Left hindlimb (tissue), 1 donor: Measurements from ENCODE around the gene PCDHGA1.
"Not testable (repeated sequence)": the region's sequence is repeated elsewhere in the genome, so short reads cannot be mapped to it uniquely, and the experiment has no call there.

Experiments
- DNase-seq: peaks from one replicate; pipeline ENCODE4 v3.0.0-alpha.2; 2018

Gene PCDHGA1

DNA sequence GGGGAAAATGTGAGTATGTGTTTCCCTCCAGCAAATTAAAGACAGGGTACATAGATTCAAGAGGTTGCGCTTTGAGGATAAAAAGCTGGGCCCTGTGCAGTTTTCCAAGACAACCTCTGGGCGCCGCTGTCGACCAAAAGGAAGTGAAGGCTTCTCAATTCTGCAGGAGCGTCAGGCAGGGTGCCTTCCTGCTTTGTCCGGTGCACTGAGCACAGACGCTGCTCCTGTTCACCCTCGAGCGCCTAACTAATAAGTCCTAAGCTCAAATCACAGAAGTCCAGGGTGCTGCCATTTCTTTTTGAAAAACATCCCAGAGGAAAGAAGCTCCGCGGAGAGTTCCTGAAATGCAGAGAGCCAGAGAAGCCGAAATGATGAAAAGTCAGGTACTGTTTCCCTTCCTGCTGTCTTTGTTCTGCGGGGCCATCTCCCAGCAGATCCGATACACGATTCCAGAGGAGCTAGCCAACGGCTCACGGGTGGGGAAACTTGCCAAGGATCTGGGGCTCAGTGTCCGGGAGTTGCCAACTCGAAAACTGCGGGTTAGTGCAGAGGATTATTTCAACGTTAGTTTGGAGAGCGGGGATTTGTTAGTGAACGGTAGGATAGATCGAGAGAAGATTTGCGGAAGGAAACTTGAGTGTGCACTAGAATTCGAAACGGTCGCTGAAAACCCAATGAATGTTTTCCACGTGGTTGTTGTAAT is 19.8 kb downstream of the PCDHGA1 start, which contains the start of gene PCDHGB1:
PCDHGB1 (plus strand) TSS at position 183 of the 703 bp plus-strand sequence; CDS start at position 345, 162 bp downstream.
- DNase-seq = no peak

DNA sequence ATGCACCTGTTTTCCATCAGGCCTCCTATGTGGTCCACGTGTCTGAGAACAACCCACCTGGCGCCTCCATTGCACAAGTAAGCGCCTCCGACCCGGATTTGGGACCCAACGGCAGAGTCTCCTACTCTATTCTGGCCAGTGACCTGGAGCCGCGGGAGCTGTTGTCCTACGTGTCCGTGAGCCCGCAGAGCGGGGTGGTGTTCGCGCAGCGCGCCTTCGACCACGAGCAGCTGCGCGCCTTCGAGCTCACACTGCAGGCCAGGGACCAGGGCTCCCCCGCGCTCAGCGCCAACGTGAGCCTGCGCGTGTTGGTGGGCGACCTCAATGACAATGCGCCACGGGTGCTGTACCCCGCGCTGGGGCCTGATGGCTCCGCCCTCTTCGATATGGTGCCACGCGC is 21.3 kb downstream of the PCDHGA1 start:
- no peak for DNase-seq

DNA sequence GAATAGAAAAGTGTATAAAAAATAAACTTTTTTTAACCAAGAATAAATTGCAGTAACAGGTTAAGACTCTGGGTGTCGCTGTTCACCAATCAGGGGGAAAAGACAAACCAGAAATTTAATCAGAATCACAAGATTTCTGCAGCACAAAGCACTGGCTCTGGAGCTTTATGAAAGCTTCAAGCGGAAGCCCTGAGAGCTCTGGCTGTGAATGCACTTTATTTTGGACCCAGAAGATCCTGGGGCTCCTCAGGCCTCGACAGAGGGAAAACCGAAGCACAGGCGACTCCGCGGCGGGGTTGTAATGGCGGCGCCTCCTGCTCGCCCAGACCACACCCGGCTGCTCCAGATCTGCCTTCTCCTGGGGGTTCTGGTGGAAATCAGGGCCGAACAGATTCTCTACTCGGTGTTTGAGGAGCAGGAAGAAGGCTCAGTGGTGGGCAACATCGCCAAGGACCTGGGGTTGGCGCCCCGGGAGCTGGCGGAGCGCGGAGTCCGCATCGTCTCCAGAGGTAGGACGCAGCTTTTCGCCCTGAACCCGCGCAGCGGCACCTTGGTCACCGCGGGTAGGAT is 24.7 kb downstream of the PCDHGA1 start, which contains the start of gene PCDHGA4:
PCDHGA4 (plus strand) TSS at position 122 of the 570 bp plus-strand sequence; CDS start at position 209, 87 bp downstream.
- DNase-seq = no peak

DNA sequence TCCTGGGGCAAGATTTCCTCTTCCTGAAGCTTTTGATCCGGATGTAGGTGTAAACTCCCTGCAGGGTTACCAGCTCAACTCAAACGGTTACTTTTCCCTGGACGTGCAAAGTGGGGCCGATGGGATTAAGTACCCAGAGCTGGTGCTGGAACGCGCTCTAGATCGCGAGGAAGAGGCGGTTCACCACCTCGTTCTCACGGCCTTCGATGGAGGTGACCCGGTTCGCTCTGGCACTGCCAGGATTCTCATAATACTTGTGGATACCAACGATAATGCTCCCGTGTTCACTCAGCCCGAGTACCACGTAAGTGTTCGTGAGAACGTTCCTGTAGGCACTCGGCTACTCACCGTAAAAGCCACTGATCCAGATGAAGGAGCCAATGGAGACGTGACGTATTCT is 25.3 kb downstream of the PCDHGA1 start:
- DNase-seq = no peak

GRCh38 chr5:141356133-141356532 is 25.8 kb downstream of the PCDHGA1 start:
- no peak for DNase-seq

DNA sequence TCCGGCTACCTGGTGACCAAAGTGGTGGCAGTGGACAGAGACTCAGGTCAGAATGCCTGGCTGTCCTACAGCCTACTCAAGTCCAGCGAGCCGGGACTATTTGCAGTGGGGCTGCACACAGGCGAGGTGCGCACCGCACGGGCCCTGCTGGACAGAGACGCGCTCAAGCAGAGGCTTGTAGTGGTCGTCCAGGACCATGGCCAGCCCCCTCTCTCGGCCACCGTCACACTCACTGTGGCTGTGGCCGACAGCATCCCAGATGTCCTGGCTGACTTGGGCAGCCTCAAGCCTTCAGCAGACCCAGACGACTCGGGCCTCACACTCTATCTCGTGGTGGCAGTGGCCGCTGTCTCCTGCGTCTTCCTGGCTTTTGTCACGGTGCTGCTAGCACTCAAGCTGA is 26.6 kb downstream of the PCDHGA1 start:
- DNase-seq = no peak

DNA sequence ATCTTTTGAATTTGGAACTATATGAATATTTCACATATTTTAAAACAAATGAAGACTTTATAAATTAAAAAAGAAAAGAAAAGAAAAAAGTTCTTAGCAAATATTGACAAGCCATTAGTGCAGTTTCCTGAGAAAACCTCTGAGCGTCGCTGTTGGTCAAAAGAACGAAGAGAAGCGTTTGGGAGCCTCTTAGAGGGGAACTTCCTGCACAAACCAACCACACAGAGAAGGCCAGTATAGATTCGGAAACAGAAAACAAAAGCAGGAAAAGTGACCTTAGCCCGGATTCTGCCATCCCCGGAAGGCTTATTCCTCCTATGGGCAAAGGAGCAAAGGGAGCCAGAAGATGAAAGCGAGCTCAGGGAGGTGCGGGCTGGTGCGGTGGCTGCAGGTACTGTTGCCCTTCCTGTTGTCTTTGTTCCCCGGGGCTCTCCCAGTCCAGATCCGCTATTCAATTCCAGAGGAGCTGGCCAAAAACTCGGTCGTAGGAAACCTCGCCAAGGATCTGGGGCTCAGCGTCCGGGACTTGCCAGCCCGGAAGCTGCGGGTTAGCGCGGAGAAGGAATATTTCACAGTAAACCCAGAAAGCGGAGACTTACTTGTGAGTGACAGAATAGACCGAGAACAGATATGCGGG is 29.6 kb downstream of the PCDHGA1 start, which contains the start of gene PCDHGB2:
PCDHGB2 (plus strand) TSS at position 205 of the 637 bp plus-strand sequence; CDS start at position 347, 142 bp downstream.
- DNase-seq = no peak

GRCh38 chr5:141360685-141361084 is 30.4 kb downstream of the PCDHGA1 start:
- DNase-seq = no peak

DNA sequence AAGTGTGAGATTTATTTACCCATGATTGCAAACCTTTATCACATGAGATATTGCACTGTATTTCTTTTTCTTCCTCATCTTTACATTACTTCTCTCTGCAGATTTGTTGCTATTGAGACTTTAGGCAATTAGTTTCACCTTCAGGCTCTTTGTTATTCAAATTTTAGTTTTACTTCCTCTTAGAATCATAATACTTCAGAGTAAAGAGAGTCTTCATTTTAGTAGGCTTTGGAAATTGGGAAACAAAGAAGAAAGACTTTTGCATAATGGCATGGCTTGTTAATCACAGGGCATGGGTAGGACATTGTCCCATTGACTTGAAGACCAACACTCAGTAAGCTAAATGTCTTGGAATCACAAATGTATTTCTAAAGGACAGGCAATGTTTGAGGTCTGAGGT is 32.4 kb downstream of the PCDHGA1 start:
- no peak for DNase-seq

- no peak for DNase-seq
Measured at GRCh38 chr5:141363952-141364660, 33.8 kb downstream of the PCDHGA1 start, which contains the start of gene PCDHGA5. Gene PCDHGA5, plus strand, starts transcription at chr5:141364162. Its CDS starts 169 bp downstream, at chr5:141364331.

DNA sequence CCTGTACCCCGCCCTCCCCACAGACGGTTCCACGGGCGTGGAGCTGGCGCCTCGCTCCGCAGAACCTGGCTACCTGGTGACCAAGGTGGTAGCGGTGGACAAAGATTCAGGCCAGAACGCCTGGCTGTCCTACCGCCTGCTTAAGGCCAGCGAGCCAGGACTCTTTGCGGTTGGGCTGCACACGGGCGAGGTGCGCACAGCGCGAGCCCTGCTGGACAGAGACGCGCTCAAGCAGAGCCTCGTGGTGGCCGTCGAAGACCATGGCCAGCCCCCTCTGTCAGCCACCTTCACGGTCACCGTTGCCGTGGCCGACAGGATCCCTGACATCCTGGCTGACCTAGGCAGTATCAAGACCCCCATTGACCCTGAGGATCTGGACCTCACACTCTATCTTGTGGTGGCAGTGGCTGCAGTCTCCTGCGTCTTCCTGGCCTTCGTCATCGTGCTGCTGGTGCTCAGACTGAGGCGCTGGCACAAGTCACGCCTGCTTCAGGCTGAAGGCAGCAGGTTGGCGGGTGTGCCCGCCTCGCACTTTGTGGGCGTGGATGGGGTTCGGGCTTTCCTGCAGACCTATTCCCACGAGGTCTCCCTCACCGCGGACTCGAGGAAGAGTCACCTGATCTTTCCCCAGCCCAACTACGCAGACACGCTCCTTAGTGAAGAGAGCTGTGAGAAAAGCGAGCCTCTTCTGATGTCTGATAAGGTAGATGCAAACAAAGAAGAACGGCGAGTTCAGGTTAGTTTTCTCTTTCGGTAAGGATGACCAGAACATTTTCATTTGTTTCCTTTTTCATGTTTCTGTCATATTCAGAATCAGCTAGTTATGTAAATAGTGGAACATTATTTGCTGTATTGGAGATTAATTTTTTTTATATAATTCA is 35.9 kb downstream of the PCDHGA1 start:
- DNase-seq = no peak

DNA sequence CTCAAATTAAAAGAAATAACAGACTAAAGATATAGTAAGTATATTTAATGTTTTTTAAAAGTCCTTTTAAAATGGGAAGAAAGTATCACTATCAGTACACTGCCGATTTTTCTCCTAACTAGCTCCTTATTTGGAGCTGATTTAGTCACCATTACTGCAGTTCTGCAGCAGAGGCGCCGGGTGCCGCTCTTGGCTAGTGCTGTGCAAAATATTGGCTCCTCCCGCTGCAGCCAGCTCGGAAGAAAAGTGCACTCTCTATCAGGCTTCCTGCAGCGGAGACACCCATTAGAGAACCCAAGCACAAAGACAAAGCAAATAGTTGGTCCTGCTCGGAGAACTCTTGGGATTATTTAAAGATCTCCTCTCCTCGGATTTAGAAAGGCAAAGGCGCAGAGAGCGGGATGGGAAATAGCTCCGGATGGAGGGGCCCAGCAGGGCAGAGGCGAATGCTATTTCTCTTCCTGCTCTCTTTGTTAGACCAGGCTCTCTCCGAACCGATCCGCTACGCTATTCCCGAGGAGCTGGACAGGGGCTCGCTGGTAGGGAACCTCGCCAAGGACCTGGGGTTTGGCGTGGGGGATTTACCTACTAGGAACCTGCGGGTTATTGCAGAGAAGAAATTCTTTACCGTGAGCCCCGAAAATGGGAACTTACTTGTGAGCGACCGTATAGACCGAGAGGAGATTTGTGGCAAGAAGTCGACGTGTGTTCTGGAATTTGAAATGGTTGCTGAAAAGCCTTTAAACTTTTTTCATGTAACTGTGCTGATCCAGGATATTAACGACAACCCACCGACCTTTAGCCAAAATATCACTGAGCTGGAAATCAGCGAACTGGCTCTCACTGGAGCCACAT is 39.9 kb downstream of the PCDHGA1 start, which contains the start of gene PCDHGB3:
PCDHGB3 (plus strand) TSS at position 249 of the 855 bp plus-strand sequence; CDS start at position 402, 153 bp downstream.
- no peak for DNase-seq

- no peak for DNase-seq
Measured at GRCh38 chr5:141371572-141372475, 41.5 kb downstream of the PCDHGA1 start.

DNA sequence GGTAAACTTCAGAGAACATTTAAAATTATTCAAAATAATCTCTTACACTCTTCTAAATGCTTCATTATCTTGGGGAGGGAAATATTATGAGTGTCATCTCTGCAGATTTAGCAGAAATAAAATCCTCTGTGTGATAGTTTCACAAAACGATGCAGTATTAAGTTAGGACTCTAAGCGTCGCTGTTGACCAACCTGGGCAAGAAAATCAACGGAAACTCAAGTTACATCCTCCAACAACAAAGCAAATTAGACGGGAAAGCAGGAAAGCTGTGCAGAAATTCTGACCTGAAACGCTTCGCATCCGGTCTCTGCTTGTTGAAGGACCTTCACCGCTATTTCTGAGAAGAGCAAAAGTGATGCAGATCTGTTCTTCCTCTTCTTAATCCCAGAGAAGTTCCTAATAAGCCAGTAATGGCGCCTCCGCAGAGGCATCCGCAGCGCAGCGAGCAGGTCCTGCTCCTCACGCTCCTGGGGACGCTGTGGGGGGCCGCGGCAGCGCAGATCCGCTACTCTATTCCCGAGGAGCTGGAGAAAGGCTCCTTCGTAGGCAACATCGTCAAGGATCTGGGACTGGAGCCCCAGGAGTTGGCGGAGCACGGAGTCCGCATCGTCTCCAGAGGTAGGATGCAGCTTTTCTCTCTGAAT is 43.5 kb downstream of the PCDHGA1 start, which contains the start of gene PCDHGA6:
PCDHGA6 (plus strand) TSS at position 219 of the 645 bp plus-strand sequence; CDS start at position 412, 193 bp downstream.
- no peak for DNase-seq

DNA sequence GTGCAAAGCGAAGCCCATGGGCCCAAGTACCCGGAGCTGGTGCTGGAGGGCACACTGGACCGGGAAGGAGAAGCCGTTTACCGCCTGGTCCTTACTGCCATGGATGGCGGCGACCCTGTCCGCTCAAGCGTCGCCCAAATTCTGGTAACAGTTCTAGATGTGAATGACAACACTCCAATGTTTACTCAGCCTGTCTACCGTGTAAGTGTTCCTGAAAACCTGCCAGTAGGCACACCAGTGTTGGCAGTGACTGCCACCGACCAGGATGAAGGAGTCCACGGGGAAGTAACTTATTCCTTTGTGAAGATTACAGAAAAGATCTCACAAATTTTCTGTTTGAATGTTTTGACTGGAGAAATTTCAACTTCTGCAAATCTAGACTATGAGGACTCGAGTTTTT is 44.3 kb downstream of the PCDHGA1 start:
- DNase-seq = no peak

DNA sequence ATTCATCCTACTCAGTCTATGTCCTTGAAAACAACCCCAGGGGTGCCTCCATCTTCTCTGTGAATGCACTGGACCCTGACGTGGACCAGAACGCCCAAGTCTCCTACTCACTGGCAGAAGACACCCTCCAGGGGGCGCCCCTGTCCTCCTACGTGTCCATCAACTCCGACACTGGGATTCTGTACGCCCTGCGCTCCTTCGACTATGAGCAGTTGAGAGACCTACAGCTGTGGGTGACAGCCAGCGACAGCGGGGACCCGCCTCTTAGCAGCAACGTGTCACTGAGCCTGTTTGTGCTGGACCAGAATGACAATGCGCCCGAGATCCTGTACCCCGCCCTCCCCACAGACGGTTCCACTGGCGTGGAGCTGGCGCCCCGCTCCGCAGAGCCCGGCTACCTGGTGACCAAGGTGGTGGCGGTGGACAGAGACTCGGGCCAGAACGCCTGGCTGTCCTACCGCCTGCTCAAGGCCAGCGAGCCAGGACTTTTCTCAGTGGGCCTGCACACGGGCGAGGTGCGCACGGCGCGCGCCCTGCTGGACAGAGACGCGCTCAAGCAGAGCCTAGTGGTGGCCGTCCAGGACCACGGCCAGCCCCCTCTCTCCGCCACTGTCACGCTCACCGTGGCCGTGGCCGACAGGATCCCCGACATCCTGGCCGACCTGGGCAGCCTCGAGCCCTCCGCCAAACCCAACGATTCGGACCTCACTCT is 45.3 kb downstream of the PCDHGA1 start:
- not testable (repeated sequence) for DNase-seq

- DNase-seq = no peak
Measured at GRCh38 chr5:141382469-141383294, 52.4 kb downstream of the PCDHGA1 start, which contains the start of gene PCDHGA7. Gene PCDHGA7, plus strand, starts transcription at chr5:141382742. Its CDS starts 158 bp downstream, at chr5:141382900.
